NCI-H2227 treated with DMSO at 0.1 percent for 48 hours (cell line): Measurements from ENCODE around the gene LRRC38.

Experiments
- DNase-seq: peaks from one replicate; lab custom pipeline; 2025; lab: John Stamatoyannopoulos, UW

The LRRC38 gene

DNA sequence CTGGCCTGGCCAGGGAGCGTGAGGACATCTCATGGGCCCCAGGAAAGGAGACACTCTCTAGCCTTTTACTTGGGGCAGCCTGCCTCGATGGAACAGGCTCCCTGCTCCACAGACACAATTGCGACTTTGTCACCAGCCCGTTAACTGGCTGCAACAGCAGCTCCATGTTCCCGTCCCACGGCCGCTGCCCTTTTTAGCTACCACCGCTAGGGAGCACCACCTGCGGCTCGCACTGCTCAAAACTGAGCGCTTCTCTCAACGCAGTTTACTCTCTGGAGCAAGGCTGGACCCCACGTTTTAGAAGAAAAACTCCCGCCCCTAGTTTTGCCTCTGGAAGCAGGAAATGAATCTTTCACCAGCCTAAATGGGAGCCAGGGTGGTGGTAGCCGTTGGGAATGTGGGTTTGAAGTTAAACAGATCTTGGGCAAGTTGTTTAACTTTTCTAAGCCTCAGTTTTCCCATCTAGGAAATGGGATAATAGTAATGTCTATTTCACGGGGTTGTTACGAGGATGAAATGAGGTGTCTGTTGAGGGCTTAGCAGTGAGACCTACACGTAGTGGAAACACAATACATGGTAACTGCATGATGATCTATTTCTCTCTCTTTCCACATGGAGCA is 3.5 kb upstream of the LRRC38 start:
- no peak for DNase-seq

DNA sequence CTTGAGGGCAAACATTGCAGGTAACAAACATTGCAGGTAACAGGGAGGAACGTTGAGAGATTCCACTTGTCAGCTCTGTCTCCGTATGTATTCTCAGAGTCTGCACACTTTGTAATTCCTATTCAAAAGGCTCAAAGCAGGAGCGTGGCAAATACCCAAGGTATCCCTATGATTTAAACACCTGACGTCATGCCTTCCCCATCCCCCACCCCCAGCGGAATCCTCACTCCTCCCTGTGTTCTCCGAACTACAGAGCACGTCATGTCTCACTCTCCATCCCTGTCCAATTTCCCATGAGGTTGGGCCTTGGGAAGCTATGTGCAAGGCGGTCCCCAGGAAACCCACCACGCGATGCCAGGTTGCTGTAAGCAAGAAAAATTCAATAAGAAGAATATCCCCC is 2.8 kb upstream of the LRRC38 start:
- DNase-seq = no peak

DNA sequence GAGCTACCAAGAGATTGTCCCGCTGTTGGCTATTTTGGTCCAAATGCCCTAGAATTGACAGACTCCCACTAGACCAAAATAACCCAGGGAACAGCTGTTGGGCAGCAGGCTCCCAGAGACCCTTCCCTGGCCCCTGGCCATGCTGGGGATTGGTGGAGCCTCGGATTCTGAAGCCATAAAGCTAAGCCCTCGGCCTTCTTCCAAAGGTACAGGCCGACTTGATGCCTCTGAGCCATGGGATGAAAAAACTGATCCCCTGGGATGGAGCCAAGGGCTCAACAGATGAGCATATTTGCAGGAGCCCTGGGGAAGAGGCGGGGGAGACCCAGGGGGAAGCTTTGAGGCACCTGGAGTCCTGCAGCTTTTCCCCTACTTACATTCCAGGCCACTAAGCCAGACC is 1.0 kb upstream of the LRRC38 start:
- no peak for DNase-seq

DNA sequence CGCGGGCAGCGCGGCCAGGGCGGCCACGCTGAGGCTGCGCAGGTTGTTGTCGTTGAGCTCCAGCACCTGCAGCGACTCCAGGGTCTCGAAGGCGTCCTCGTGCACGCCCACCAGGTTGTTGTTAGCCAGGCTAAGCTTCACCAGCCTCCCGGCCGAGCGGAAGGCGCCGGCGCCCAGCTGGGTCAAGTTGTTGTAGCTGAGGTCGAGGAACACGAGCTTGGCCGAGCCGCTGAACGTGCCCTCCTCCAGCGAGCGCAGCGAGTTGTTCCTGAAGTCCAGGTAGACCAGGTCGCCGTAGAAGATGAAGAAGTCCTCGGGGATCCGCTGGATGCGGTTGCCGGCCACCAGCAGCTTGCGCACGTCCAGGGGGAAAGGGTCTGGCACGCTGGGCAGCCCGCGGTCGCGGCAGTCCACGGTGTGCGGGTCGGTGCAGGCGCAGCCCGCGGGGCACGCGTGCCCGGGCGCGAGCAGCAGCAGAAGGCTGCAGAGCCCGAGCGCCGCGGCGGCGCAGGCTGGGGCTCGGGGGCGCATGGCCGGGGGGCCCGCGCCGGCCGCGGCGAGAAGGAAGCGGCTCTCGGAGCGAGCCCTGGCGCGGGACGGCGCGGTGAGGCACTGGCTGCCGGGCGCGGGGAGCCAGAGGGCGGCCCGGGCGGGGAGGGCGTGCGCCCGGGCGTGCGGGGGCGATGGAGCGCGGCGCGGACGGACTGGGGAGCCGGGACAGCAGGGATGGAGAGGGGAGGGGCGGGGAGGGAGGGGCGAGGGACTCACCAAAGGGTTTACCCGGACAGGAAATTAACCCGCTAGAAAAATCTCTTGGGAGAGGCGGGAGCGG is 524 bp downstream of the LRRC38 start:
- DNase-seq = no peak

DNA sequence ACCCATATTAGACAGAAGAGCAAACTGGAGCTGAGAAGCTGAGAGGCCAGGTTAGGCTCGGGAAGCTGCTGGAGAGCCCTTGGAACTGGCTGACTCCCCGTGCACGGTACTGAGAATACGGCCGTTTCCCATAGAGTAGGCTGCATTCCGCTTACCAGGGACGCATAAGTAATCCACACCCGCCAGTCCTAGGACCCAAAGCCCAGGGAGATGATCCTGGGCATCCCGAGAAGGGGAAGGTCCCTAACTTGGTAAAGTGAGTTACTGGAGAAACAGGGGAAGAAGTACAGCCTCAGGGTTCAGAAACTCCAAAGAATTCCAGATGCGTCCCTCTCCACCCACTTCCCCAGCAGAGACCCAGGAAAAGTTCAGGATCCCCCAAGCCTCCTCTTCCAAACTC is 1.3 kb downstream of the LRRC38 start:
- no peak for DNase-seq

- no peak for DNase-seq
Observed at GRCh38 chr1:13510499-13510898, 3.3 kb downstream of the LRRC38 start.

- DNase-seq = no peak
Observed at GRCh38 chr1:13507075-13507474, 6.7 kb downstream of the LRRC38 start.

DNA sequence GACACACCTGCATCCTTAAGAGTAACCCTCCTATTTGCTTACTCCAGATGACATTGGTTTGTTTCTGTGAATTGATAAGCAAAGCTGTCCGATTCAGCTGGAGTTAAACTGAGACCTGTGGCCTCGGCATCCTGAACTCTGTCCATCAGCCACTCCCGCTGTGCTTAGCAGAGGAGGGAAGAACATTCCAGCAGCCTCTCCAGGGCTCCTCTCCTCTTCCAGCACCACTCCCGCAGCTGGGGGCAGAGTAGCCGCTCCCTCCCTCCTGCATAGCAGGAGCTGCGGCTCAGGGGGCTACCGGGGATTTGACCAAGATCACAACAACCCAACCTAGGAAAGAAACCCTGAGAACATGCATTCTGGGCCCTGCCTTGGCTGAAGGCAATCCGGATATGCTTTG is 8.8 kb downstream of the LRRC38 start:
- DNase-seq = no peak

DNA sequence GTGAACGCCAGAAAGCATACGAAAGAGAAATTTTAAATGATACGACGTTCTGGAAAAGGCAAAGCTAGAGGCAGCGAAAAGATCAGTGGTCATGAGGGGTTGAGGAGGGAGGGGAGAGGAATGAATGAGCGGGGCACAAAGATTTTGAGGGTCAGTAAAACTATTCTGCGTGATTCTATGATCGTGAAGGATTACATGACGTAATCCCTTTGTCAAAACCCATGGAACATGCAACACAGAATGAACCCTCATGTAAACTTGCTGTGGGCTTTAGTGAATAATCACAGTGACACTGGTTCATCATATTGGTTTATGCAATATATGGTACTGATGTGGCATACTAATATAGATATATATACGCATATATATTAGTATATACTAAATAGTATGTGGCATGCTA is 13.0 kb downstream of the LRRC38 start:
- no peak for DNase-seq

DNA sequence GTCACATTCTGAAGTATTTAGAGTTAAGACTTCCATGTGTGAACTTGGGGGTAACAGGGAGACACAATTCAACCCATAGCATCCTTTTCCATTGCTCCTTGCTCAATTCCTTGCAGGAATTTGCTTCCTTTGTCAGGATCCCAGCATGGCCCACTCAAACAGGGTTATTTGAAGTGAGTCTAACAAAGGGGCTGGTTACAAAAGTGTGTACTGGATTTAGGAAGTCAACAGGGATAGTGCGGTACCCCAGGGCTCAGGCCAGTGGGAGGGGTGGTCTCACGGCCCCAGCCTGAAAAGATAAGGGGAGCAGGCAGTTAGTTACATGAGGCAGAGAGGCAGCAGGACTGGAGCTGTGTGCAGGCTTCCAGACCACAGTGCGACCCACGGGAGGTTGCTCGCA is 14.4 kb downstream of the LRRC38 start:
- DNase-seq = no peak

DNA sequence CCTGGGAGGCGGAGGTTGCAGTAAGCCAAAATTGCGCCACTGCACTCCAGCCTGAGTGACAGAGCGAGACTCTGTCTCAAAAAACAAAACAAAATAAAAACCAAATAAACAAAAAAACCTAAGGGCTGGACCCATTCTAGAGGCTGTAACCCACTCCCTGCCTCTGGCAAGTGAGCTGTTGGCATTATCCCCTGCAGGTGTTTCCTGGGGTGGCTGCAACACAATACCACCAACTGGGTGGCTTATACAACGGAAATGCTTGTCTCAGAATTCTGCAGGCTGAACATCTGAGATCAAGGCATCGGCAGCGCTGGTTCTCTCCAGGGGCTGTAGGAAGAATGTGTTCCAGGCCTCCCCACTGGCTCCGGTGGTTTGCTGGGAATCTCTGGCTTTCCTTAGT is 15.2 kb downstream of the LRRC38 start:
- DNase-seq = no peak

DNA sequence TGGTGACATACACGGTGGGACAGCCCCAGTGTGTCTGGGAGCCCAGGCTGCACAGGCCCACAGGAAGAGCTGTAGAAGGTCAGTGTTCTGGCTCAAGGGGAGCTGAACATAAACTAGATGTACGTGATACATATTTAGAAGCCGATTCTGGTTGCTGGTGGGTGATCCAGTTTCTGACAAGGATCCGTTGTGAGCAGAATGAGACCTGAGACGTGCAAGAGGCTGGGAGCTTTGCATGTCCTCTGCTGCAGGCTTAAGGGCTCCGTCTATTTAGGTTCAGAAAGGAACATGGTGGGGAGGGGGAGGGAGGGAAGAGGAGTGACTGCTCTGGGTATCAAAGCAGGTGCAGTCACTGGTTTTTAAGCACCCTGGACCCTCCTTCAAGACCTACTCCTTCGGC is 18.6 kb downstream of the LRRC38 start:
- DNase-seq = no peak

- DNase-seq = no peak
Observed at GRCh38 chr1:13494712-13495111, 19.1 kb downstream of the LRRC38 start.

GRCh38 chr1:13494025-13494424 is 19.8 kb downstream of the LRRC38 start:
- no peak for DNase-seq

DNA sequence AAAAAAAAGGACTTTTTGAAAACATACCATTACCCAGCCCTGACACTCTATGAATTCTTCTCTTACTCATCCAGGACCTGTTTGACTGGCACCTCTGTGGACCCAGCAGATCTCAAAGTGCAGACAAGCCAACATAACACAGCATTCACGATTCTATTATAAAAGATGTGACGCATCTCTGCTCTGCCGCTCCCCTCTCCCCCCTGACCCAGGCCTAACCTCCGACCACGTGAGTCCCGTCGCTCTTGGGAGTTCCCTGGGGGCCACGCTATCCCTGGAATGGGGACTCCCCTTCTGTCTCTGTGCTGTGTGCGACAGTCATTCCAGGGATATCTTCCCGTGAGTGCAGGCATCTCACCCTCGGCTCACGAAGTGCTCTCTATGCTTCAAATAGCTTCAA is 21.1 kb downstream of the LRRC38 start:
- DNase-seq = no peak

DNA sequence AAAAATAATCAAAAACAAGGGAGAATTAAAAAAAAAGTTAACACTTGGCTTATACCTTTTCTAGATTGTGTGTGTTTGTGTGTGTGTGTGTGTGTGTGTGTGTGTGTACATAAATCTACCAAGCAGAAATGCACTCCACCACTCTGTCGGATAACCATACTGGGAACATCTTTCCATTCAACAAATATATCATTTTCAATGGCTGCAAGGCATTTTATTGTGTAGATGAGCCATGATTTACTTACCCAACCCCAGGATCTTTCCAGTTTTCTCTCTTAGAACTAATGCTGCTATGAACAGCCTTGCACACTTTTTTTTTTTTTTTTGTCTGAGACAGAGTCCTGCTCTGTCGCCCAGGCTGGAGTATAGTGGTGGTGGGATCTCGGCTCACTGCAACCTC is 25.8 kb downstream of the LRRC38 start:
- no peak for DNase-seq

DNA sequence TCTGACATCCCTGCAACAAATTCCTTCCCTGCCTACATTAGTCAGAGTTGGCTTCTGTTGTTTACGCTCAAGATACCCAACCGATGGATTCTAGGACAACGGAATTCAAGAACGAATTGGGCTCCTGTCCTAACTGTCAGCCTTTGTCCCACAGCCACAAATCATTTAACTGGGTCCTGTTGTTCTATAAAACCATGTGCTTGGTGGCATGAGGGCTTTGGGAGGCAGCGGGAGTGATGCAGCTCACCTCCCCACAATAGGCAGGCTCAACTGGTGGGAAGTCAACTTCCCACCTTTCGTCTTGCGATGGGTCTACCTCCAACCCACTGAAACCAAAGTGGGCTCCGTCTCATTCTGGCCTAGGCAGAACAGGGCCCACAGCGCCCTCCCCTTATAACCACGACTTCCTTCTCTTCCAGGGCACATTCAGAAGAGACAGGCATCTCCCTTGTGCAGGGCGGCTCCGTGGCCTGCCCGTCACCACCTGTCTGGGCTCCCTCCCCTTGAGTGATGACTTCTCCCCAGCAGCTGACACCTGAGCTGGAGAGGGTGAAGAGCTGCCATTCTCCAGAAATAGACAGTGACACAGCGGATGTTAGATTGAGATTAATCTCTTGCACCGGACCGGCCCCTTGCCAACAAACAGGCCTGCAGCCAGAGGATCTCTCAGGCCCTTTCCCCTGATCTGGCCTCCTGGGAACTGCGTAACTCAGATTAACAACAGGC is 26.5 kb downstream of the LRRC38 start:
- DNase-seq = no peak

DNA sequence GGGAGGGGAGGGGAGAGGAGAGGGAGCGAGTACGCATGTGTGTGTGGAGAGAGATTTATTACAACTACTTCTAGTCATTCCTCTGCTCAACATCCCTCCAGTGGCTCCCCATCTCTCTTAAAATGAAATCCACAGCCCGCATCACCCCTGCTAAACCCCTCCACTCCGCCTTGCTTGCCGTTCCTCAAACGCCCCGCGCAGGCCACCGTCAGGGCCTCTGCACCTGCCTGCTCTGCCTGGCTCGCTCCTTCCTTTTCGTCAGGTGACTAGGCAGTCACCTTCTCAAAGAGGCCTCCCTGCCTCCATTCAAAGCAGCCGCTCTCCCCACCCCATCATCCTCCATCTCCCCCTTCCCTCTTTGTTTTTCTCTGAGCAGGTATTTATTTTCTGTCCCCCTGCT is 29.9 kb downstream of the LRRC38 start:
- DNase-seq = no peak

- no peak for DNase-seq
Observed at GRCh38 chr1:13482600-13482999, 31.2 kb downstream of the LRRC38 start.

- no peak for DNase-seq
Observed at GRCh38 chr1:13479171-13479856, 34.5 kb downstream of the LRRC38 start.

DNA sequence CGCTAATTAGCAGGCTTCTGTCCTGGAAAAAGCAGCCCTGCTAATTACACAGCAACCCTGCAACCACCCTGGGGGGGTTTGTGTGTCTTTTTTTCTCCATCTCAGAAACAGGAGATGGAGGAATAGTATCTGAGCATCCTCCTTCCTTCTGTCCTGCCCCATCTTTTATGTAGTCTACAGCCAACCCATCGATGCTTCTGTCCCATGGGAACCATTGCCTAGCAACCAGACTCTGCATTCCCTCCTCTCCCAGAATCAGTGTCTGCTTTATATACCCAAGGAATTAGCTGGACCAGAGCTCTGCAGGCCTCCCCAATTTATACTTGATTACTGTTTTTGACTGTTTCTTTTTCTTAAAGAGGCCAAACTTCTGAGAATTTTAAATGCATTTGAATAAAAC is 35.1 kb downstream of the LRRC38 start:
- DNase-seq = no peak

DNA sequence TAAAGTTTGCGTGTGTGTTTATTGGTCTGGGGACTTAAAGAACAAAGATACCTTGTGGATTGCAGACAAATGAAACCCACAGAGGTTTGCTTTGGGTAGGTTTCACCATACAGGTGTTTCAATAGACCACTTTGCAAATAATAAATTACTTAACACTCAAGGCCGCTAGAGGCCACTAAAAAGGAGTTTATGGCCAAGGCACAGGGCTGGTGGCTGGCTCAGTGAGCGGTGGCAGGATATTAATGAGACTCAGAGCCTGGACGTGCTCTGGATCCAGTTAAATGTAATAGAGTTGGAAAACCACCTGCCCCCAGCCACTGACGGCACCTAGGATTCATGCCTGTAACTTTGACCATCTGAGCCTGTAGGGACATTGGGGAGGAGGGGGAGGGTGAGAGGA is 44.5 kb downstream of the LRRC38 start:
- no peak for DNase-seq

DNA sequence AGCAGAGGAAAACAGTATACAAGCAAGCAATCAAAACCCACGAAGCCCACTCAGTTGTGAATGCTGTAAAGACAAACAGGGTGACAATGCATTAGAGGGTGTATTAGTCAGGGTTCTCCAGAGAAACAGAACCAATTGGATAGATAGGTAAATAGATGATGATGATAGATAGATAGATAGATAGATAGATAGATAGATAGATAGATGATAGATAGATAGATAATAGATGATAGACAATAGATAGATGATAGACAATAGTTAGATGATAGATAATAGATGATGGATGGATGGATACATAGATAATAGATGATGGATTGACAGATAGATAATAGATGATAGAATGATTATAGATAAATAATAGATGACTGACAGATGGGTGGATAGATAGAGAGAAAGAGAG is 48.3 kb downstream of the LRRC38 start:
- no peak for DNase-seq
